Endothelial cell of umbilical vein (primary cell): ENCODE measurements around the gene GFPT2.

Experiments used
- EZH2 ChIP-seq: IDR thresholded peaks from 2 replicates; pipeline ENCODE4 v1.6.1; 2012; ENCODE audit warnings: borderline replicate concordance, low read depth, mild to moderate bottlenecking, moderate library complexity, low read length, inconsistent platforms; ENCODE audit not compliant: severe bottlenecking
- JUN ChIP-seq: IDR thresholded peaks from 2 replicates; pipeline ENCODE4 v1.6.1; 2011; ENCODE audit warnings: borderline replicate concordance, low read depth; ENCODE audit not compliant: insufficient read length, insufficient read depth
- POLR2AphosphoS5 ChIP-seq: IDR thresholded peaks from 2 replicates; pipeline ENCODE4 v1.6.1; 2012; ENCODE audit warnings: low read depth, mild to moderate bottlenecking, control low read depth, low read length, moderate library complexity; ENCODE audit not compliant: insufficient read depth
- TF ChIP-seq, protein P1 (sequence below), 2 donors: IDR thresholded peaks; 1 replicate in 1 of 2; 2 replicates in 1 of 2; pipeline ENCODE4 v1.5.1; 2011; ENCODE audit warnings: low read length in 2 of 2, mild to moderate bottlenecking in 2 of 2, moderate library complexity in 2 of 2, control low read depth in 1 of 2, inconsistent platforms in 1 of 2, low read depth in 1 of 2; ENCODE audit not compliant: insufficient read depth in 1 of 2; ENCODE audit errors: extremely low read depth in 1 of 2
- TF ChIP-seq, protein P2 (sequence below): IDR thresholded peaks from 2 replicates; pipeline ENCODE4 v1.6.1; 2011; ENCODE audit not compliant: insufficient read depth, insufficient read length

DNA sequence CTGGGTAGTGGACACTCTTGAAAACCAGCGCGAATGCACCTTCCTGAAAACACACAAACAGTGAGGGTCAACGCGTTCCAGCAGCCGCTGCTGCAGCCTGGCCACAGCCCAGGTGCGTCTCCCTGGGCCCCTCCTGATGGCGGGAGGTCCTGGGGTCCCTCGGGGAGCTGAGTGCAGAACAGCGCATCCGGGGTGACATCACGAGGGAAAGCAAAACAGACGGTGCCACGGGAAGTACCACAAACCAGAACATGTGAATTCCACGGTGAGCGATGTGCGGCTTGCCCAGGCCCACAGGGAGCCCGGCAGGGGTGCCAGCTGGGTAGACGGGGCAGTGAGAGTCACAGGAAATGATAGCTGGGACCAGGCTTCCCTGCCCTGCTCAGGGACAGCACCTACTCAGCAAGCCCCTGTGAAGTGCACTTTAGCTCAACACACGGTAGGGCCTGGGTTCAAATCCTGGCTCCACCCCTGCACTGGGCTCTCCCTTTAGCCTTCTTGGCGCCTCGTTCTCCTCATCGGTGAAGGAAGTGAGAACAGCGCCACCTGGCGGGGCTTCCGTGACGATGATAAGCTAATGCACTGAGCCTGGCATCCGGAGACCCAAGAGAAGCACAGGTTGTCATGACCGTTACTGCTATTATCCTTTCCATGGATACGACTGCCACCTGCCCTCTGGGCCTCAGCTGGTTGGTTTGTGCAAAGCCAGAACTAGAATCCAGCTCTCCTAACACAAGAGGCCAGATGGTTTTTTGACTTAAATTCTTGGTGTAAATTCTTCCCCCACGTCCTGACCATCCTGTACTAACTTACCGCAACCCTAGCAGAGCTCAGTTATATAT is 24.6 kb downstream of the GFPT2 start:
- TF ChIP-seq EZH2 (no peak), POLR2AphosphoS5 (no peak), JUN (no peak)
- TF ChIP-seq, protein P1, sequence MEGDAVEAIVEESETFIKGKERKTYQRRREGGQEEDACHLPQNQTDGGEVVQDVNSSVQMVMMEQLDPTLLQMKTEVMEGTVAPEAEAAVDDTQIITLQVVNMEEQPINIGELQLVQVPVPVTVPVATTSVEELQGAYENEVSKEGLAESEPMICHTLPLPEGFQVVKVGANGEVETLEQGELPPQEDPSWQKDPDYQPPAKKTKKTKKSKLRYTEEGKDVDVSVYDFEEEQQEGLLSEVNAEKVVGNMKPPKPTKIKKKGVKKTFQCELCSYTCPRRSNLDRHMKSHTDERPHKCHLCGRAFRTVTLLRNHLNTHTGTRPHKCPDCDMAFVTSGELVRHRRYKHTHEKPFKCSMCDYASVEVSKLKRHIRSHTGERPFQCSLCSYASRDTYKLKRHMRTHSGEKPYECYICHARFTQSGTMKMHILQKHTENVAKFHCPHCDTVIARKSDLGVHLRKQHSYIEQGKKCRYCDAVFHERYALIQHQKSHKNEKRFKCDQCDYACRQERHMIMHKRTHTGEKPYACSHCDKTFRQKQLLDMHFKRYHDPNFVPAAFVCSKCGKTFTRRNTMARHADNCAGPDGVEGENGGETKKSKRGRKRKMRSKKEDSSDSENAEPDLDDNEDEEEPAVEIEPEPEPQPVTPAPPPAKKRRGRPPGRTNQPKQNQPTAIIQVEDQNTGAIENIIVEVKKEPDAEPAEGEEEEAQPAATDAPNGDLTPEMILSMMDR (IDR thresholded peaks at IDR 0.05; ENCODE audit: extremely low read depth in 1 of 2, insufficient read depth in 1 of 2, low read depth in 1 of 2, low read length in 2 of 2), result peak; percentile 74 to 83
- TF ChIP-seq, protein P2, sequence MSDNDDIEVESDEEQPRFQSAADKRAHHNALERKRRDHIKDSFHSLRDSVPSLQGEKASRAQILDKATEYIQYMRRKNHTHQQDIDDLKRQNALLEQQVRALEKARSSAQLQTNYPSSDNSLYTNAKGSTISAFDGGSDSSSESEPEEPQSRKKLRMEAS, result no peak
